GM12873 (cell line): Measurements from ENCODE around the gene DLGAP4.

Experiments used
- CTCF ChIP-seq: IDR thresholded peaks from 2 replicates; pipeline ENCODE4 v1.5.1; 2012; ENCODE audit warnings: low read depth, mild to moderate bottlenecking, moderate library complexity, low read length, control low read depth; ENCODE audit not compliant: insufficient read depth; ENCODE audit errors: missing control alignments

Gene DLGAP4

GRCh38 chr20:36418711-36419110 lies 112.6 kb downstream of the DLGAP4 start:
- no peak for TF ChIP-seq CTCF

DNA sequence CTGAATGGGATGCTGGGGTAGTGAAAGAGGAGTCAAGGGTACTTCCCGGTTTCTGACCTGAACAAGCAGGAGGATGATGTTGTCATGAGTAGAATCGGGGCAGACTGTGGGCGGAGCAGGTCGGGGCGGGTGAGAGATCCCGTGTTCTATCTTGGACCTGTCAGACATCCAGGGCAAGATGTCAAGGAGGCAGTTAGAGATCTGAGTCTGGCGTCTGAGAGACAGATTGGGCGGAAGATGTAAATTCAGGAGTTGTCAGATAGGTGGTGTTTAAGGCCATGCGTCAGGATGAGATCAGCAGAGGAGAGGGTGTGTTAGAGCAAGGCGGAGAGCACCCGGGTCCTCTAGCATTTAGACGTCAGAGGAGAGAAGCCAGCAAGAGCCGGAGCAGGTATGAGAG lies 115.5 kb downstream of the DLGAP4 start:
- TF ChIP-seq CTCF = no peak

GRCh38 chr20:36424314-36424713 lies 118.2 kb downstream of the DLGAP4 start:
- TF ChIP-seq CTCF = no peak

GRCh38 chr20:36425166-36425565 lies 119.0 kb downstream of the DLGAP4 start:
- TF ChIP-seq CTCF = no peak

GRCh38 chr20:36431604-36432003 lies 125.5 kb downstream of the DLGAP4 start:
- TF ChIP-seq CTCF = no peak

DNA sequence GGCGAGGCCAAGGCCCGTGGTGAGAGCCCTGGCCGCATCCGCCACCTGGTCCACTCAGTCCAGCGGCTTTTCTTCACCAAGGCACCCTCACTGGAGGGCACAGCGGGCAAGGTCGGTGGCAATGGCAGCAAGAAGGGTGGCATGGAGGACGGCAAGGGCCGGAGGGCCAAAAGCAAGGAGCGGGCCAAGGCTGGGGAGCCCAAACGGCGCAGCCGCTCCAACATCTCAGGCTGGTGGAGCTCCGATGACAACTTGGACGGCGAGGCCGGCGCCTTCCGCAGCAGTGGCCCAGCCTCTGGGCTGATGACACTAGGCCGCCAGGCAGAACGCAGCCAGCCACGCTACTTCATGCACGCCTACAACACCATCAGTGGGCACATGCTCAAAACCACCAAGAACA lies 126.0 kb downstream of the DLGAP4 start:
- TF ChIP-seq CTCF = no peak

DNA sequence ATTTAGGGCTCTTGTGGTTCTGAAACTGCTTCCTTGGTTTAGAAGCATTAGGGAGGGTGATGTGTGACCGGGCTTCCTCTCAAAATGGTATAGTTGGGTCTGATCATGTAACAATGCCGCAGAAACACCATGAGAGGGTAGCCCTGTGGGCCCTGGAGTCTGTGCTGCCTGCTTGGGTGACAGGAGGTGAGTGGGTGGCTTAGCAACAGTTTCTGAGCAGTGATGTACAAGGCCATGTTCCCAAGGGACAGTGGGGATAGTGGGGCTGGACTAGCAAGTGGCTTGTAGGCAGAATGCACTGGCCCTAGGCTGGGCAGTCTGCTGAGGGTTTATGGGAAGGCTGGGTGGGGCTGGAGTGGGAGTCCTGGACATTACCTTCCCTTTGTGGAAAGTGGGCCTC lies 128.2 kb downstream of the DLGAP4 start:
- TF ChIP-seq CTCF = no peak
